Lung (tissue), 12 donors: ENCODE data around the gene HBS1L. TPM values are rescaled to one million over a fixed set of nuclear protein-coding genes. Genes with fewer than 3 reads are reported as not detected.

Experiments
- ATAC-seq: fragments of 200-7000 bp; cut with Tn5 transposase; one replicate; pipeline ENCODE4 v1.9.1; 2020; ENCODE audit warnings: moderate number of reproducible peaks; ENCODE audit not compliant: insufficient read depth, low FRiP score
- DNase-seq, 3 donors: peaks; one replicate each; pipeline ENCODE4 v3.0.0-alpha.2; 2013 to 2017
- H3K27ac ChIP-seq, 2 donors: one replicate each; pipeline ENCODE4 v1.5.1; 2013; ENCODE audit warnings: mild to moderate bottlenecking in 2 of 2, moderate library complexity in 2 of 2, control low read depth in 1 of 2, inconsistent platforms in 1 of 2, low read depth in 1 of 2, low read length in 1 of 2
- H3K27me3 ChIP-seq, 3 donors: one replicate each; pipeline ENCODE4 v1.5.1; 2013; ENCODE audit warnings: low read length in 2 of 3; ENCODE audit not compliant: control insufficient read depth in 3 of 3, insufficient read depth in 3 of 3
- H3K36me3 ChIP-seq, 4 donors: one replicate each; pipeline ENCODE4 v1.5.1; 2013; ENCODE audit warnings: low read length in 4 of 4, mild to moderate bottlenecking in 1 of 4, moderate library complexity in 1 of 4; ENCODE audit not compliant: control insufficient read depth in 4 of 4, insufficient read depth in 4 of 4
- H3K4me1 ChIP-seq, 5 donors: one replicate each; pipeline ENCODE4 v1.5.1; 2013; ENCODE audit warnings: low read length in 5 of 5, mild to moderate bottlenecking in 2 of 5, moderate library complexity in 1 of 5; ENCODE audit not compliant: control insufficient read depth in 5 of 5, insufficient read depth in 5 of 5
- H3K4me3 ChIP-seq: one replicate; pipeline ENCODE4 v1.5.1; 2013; ENCODE audit warnings: mild to moderate bottlenecking, control low read depth, moderate library complexity
- H3K9ac ChIP-seq, 2 donors: one replicate each; pipeline ENCODE4 v1.5.1; 2013; ENCODE audit warnings: low read length in 2 of 2, control low read depth in 1 of 2; ENCODE audit not compliant: insufficient read depth in 1 of 2
- H3K9me3 ChIP-seq, 4 donors: one replicate each; pipeline ENCODE4 v1.5.1; 2013; ENCODE audit warnings: low read length in 3 of 4, mild to moderate bottlenecking in 1 of 4, moderate library complexity in 1 of 4; ENCODE audit not compliant: control insufficient read depth in 4 of 4, insufficient read depth in 3 of 4
- WGBS, 2 donors: extraction: QIAGEN DNeasy Blood & Tissue Kit; methylation state at CpG; one replicate each; pipeline ENCODE4 v1.1.7; 2013; 5-methylcytosine and 5-hydroxymethylcytosine counted together
- polyA plus RNA-seq, 2 donors: library from polyadenylated mRNA; stranded (reverse); fragments of 200-250 nt; gene quantifications; one replicate each; pipeline ENCODE4 v1.2.1, GENCODE V29; 2013
- total RNA-seq, 2 donors: library from RNA; depleted of rRNA in 1 of 2; stranded (reverse); fragments of >200 nt in 1 of 2; gene quantifications; one replicate each; pipeline ENCODE4 v1.2.1, GENCODE V29; 2014 to 2021
- TF ChIP-seq, protein P1 (sequence below): IDR thresholded peaks from 2 replicates; pipeline ENCODE4 v1.5.1; 2012; ENCODE audit warnings: mild to moderate bottlenecking; ENCODE audit errors: control extremely low read depth, extremely low read depth
- donor health status: control.
- donor health status: control.
- donor health status: Bipolar disorder and iron deficiency.
- donor health status: healthy.
- donor health status: DM: yes; HTN: yes; CAD: no.

Gene HBS1L
- total and polyA plus RNA-seq, 4 donors = 13.1 to 76.3 (median 43.3) TPM

DNA sequence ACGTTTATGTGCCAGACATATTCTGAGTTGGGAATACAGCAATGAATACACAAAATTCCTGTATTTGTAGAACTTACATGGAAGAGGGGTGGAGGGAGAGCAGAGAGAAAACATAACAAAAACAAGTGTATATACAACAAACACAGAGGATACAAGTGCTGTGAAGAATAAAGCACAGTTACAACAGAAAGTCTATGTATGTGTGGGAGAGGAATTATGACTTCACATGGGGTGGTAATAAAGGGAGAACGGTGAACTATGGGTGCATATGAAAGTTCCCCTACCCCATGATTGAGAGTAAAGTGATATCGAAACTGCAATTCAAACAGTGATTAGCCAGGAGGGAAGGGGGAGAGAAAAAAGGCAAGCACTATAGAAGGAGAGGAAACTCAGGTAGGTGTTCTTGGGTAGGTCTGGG is 24.6 kb downstream of the HBS1L start:
- Histone ChIP-seq H3K4me1 (no peaks in the 10 kb centered on the region), H3K27me3 (no peaks in the 10 kb centered on the region), H3K36me3 (peaks cover 0 to 12% (median 3%) of the 10 kb centered on the region in 4 donors), H3K4me3 (no peak overlapping the region), H3K9ac (no peak overlapping the region), H3K9me3 (no peaks in the 10 kb centered on the region), H3K27ac (no peak overlapping the region)
- TF ChIP-seq, protein P1, sequence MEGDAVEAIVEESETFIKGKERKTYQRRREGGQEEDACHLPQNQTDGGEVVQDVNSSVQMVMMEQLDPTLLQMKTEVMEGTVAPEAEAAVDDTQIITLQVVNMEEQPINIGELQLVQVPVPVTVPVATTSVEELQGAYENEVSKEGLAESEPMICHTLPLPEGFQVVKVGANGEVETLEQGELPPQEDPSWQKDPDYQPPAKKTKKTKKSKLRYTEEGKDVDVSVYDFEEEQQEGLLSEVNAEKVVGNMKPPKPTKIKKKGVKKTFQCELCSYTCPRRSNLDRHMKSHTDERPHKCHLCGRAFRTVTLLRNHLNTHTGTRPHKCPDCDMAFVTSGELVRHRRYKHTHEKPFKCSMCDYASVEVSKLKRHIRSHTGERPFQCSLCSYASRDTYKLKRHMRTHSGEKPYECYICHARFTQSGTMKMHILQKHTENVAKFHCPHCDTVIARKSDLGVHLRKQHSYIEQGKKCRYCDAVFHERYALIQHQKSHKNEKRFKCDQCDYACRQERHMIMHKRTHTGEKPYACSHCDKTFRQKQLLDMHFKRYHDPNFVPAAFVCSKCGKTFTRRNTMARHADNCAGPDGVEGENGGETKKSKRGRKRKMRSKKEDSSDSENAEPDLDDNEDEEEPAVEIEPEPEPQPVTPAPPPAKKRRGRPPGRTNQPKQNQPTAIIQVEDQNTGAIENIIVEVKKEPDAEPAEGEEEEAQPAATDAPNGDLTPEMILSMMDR = no peak
- ATAC-seq (no peak), DNase-seq (no peak)
- WGBS, 2 donors = 85 to 87% methylated on average over 3 of the region's 3 CpGs

DNA sequence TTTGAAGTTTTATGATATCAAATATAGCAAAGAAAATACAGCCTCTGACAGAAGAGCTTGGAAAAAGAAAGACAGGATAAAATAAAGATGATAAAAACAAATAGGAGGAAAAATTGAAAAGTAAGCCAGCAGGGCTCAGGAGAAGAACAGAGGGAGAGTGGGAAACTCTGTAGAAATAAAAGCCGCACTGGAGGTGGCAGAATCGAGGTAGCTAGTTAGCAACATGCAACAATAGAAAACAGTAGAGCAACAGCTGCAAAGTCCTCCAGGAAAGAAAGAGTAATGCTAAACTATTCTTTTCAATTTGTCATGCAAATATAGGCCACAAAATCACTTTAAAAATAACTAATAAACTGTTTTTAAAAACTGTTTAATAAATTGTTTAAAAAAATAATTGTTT is 28.8 kb downstream of the HBS1L start:
- 89 to 90% methylated on average over 2 of the region's 2 CpGs for WGBS, 2 donors

DNA sequence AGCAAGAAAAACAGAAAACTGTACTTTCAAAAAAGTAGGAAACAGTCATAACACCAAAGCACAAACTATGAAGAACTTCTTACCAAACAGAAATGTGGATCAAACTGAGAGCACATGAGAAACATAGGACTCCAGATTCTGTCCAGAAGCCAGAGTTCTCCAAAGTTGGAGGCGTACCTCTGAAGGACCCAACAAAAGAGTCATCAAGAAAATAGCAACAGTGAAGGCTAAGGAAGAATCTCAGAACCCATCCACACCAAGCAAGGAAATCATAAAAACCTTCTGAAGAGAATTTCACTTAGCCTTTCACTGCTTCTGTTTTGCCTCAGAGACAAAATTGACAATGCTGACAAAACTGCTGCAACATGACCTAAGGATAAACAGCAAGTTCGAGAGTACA is 29.4 kb downstream of the HBS1L start:
- H3K9me3 ChIP-seq = no peaks in the 10 kb centered on the region
- 95 to 98% methylated on average over 2 of the region's 2 CpGs for WGBS, 2 donors
- no peak overlapping the region for H3K27ac ChIP-seq
- H3K9ac ChIP-seq = no peak overlapping the region
- TF ChIP-seq, protein P1 = no peak
- H3K4me3 ChIP-seq = no peak overlapping the region
- peaks cover 0 to under 1% (median 0%) of the 10 kb centered on the region in 4 donors for H3K36me3 ChIP-seq
- H3K4me1 ChIP-seq = no peaks in the 10 kb centered on the region
- no peaks in the 10 kb centered on the region for H3K27me3 ChIP-seq
- ATAC-seq = no peak
- DNase-seq = no peak

More for the DNA sequence above, 28.8 kb downstream of the HBS1L start:
- Histone ChIP-seq H3K4me3 (no peak overlapping the region), H3K9me3 (no peaks in the 10 kb centered on the region), H3K4me1 (no peaks in the 10 kb centered on the region), H3K27me3 (no peaks in the 10 kb centered on the region), H3K36me3 (peaks cover 0 to 1% (median under 1%) of the 10 kb centered on the region in 4 donors), H3K9ac (no peak overlapping the region), H3K27ac (no peak overlapping the region)
- TF ChIP-seq, protein P1 = no peak
- DNase-seq = no peak
- ATAC-seq = no peak

DNA sequence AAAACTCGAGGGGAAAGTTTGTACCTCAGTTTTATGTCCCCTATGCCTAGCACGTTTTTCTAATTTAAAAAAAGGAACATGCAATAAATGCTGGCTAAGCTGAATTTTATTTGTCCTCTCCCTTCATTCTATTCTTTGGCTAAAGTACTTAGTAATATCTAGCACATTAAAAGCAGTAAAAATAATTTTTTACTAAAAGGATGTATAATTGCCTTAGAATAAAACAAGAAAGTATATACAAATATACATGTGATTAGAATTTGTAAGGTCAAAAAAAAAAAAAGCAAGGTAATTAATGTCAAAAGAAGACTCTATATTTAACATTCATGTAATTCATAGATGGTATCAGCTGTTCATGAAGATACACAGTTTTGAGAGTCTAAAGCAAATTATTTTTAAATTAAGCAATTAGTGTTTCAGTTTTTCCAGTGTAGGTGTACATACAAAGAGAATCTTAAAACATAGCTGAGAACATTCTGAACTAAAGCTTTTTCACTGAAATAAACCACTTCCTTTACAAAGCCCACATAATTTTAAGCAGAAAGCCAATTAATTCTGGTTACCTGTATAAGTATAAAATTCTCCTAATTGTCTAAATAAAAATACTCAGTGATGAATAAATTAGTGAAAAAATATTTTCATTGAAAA is 32.4 kb downstream of the HBS1L start:
- WGBS, 2 donors = 82% methylated on average over 2 of the region's 2 CpGs

More for the DNA sequence above, 32.4 kb downstream of the HBS1L start:
- H3K4me1 ChIP-seq = no peaks in the 10 kb centered on the region
- no peak overlapping the region for H3K27ac ChIP-seq
- H3K36me3 ChIP-seq = no peaks in the 10 kb centered on the region
- no peak overlapping the region for H3K4me3 ChIP-seq
- DNase-seq (no peak), ATAC-seq (no peak)
- TF ChIP-seq, protein P1 = no peak
- H3K9ac ChIP-seq = no peak overlapping the region
- H3K9me3 ChIP-seq = no peaks in the 10 kb centered on the region
- H3K27me3 ChIP-seq = no peaks in the 10 kb centered on the region
